HepG2 (cell line): ENCODE data around the gene TMEM74B. TPM values are rescaled to one million over a fixed set of nuclear protein-coding genes. Genes with fewer than 3 reads are reported as not detected.

Source experiments
- CHCHD3 ChIP-seq: sonication (generic); formaldehyde crosslinking; IDR thresholded peaks from 2 replicates; pipeline ENCODE4 v1.8.0; 2022; ENCODE audit warnings: mild to moderate bottlenecking, missing genetic modification reagents, moderate library complexity
- EED ChIP-seq: sonication (generic); formaldehyde crosslinking; IDR thresholded peaks from 2 replicates; pipeline ENCODE4 v1.5.0; 2020; ENCODE audit warnings: mild to moderate bottlenecking, missing genetic modification reagents
- GFI1 ChIP-seq: sonication (generic); formaldehyde crosslinking; IDR thresholded peaks from 2 replicates; pipeline ENCODE4 v1.5.0; 2020; ENCODE audit warnings: missing genetic modification reagents, mild to moderate bottlenecking, borderline replicate concordance
- HHEX ChIP-seq: IDR thresholded peaks from 2 replicates; pipeline ENCODE4 v1.6.1; 2016; ENCODE audit warnings: control low read depth
- KDM3A ChIP-seq: IDR thresholded peaks from 2 replicates; pipeline ENCODE4 v1.6.1; 2018; ENCODE audit warnings: low read depth, missing compliant biosample characterization
- KLF13 ChIP-seq: sonication (generic); formaldehyde crosslinking; IDR thresholded peaks from 2 replicates; pipeline ENCODE4 v1.4.0; 2020; ENCODE audit warnings: mild to moderate bottlenecking, missing genetic modification reagents
- MTF2 ChIP-seq: sonication (generic); formaldehyde crosslinking; IDR thresholded peaks from 2 replicates; pipeline ENCODE4 v1.5.0; 2020; ENCODE audit warnings: missing genetic modification reagents, borderline replicate concordance
- MXI1 ChIP-seq: IDR thresholded peaks from 3 replicates; pipeline ENCODE4 v1.6.1; 2012; ENCODE audit warnings: low read depth, low read length, inconsistent platforms, borderline replicate concordance
- RFXANK ChIP-seq: IDR thresholded peaks from 2 replicates; pipeline ENCODE4 v1.6.1; 2016
- TEAD3 ChIP-seq: optimal IDR thresholded peaks from 2 replicates; pipeline ENCODE3; 2016; ENCODE audit warnings: borderline replicate concordance
- ZBTB38 ChIP-seq: sonication (generic); formaldehyde crosslinking; IDR thresholded peaks from 2 replicates; pipeline ENCODE4 v1.5.1; 2020; ENCODE audit warnings: mild to moderate bottlenecking, missing genetic modification reagents
- ZNF10 ChIP-seq: sonication (generic); formaldehyde crosslinking; IDR thresholded peaks from 2 replicates; pipeline ENCODE4 v1.4.0; 2020; ENCODE audit warnings: mild to moderate bottlenecking, low read depth, missing genetic modification reagents, borderline replicate concordance
- ZNF225 ChIP-seq: sonication (generic); formaldehyde crosslinking; IDR thresholded peaks from 2 replicates; pipeline ENCODE4 v1.4.0; 2020; ENCODE audit warnings: mild to moderate bottlenecking, missing genetic modification reagents
- ZNF333 ChIP-seq: sonication (generic); formaldehyde crosslinking; IDR thresholded peaks from 2 replicates; pipeline ENCODE4 v1.4.0; 2020; ENCODE audit warnings: mild to moderate bottlenecking, missing genetic modification reagents, borderline replicate concordance
- ZNF607 ChIP-seq: sonication (generic); formaldehyde crosslinking; IDR thresholded peaks from 2 replicates; pipeline ENCODE4 v1.5.1; 2020; ENCODE audit warnings: missing genetic modification reagents, mild to moderate bottlenecking, borderline replicate concordance
- polyA plus RNA-seq, 8 experiments: library from polyadenylated mRNA; depleted of rRNA in 3 of 8; stranded (reverse) in 7 of 8; unstranded in 1 of 8; fragments of >200 nt; fragmentation: Illumina TruSeq in 4 of 8; extraction: Trizol in 4 of 8; gene quantifications; 2 replicates each; pipeline versions ENCODE4 v1.2.1 to v1.2.3, GENCODE V29; 2011 to 2016; ENCODE audit warnings: low read depth in 4 of 8, missing spikeins in 1 of 8, mixed read lengths in 1 of 8; ENCODE audit not compliant: insufficient read depth in 1 of 8
- total RNA-seq, 5 experiments: library from RNA; depleted of rRNA; stranded (reverse); fragments of >200 nt; fragmentation: Illumina TruSeq; extraction: Trizol; gene quantifications; 2 replicates each; pipeline ENCODE4 v1.2.3, GENCODE V29; 2016; ENCODE audit warnings: low read depth in 1 of 5
- TF ChIP-seq, protein P1 (sequence below): sonication (generic); formaldehyde crosslinking; IDR thresholded peaks from 2 replicates; pipeline ENCODE4 v1.5.1; 2020; ENCODE audit warnings: mild to moderate bottlenecking, missing genetic modification reagents, moderate library complexity
- TF ChIP-seq, protein P2 (sequence below): sonication (generic); formaldehyde crosslinking; IDR thresholded peaks from 2 replicates; pipeline ENCODE4 v1.8.1; 2023; ENCODE audit warnings: mild to moderate bottlenecking, inconsistent platforms, moderate library complexity, missing genetic modification reagents, borderline replicate concordance
- TF ChIP-seq, protein P3 (sequence below): sonication (generic); formaldehyde crosslinking; IDR thresholded peaks from 2 replicates; pipeline ENCODE4 v1.4.0; 2020; ENCODE audit warnings: low read depth, missing genetic modification reagents

The TMEM74B gene
- total and polyA plus RNA-seq, 2 of the 13 experiments (the other 11 are each of a cell fraction or from before 2014, with no cell fraction given): 4.7 to 18.4 TPM

GRCh38 chr20:1225783-1226654 is 41.2 kb upstream of the TMEM74B start, which contains the start of gene RAD21L1 (continued):
- TF ChIP-seq, protein P1, sequence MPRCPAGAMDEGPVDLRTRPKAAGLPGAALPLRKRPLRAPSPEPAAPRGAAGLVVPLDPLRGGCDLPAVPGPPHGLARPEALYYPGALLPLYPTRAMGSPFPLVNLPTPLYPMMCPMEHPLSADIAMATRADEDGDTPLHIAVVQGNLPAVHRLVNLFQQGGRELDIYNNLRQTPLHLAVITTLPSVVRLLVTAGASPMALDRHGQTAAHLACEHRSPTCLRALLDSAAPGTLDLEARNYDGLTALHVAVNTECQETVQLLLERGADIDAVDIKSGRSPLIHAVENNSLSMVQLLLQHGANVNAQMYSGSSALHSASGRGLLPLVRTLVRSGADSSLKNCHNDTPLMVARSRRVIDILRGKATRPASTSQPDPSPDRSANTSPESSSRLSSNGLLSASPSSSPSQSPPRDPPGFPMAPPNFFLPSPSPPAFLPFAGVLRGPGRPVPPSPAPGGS: peak; percentile 51
- no peak for TF ChIP-seq HHEX
- no peak; the same call in 2 of the 3 replicates for TF ChIP-seq MXI1
- TF ChIP-seq ZNF10 (CRISPR knock-in tag): peak; percentile 95; the same call in 1 of the 2 replicates
- TF ChIP-seq, protein P2, sequence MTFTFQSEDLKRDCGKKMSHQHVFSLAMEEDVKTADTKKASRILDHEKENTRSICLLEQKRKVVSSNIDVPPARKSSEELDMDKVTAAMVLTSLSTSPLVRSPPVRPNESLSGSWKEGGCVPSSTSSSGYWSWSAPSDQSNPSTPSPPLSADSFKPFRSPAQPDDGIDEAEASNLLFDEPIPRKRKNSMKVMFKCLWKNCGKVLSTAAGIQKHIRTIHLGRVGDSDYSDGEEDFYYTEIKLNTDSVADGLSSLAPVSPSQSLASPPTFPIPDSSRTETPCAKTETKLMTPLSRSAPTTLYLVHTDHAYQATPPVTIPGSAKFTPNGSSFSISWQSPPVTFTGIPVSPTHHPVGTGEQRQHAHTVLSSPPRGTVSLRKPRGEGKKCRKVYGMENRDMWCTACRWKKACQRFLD: peak; percentile 65; the same call in 1 of the 2 replicates
- TF ChIP-seq ZBTB38: no peak
- peak; percentile 75; the same call in 1 of the 2 replicates for TF ChIP-seq ZNF225 (CRISPR knock-in tag)
- no peak; the same call in 1 of the 2 replicates for TF ChIP-seq GFI1 (CRISPR knock-in tag)
- peak; percentile 42 for TF ChIP-seq TEAD3 (CRISPR knock-in tag)
- TF ChIP-seq ZNF607 (CRISPR knock-in tag): peak; percentile 48; the same call in 1 of the 2 replicates
- peak; percentile 87; the same call in 1 of the 2 replicates for TF ChIP-seq MTF2
- peak; percentile 74; the same call in 1 of the 2 replicates for TF ChIP-seq ZNF333 (CRISPR knock-in tag)
- TF ChIP-seq, protein P3, sequence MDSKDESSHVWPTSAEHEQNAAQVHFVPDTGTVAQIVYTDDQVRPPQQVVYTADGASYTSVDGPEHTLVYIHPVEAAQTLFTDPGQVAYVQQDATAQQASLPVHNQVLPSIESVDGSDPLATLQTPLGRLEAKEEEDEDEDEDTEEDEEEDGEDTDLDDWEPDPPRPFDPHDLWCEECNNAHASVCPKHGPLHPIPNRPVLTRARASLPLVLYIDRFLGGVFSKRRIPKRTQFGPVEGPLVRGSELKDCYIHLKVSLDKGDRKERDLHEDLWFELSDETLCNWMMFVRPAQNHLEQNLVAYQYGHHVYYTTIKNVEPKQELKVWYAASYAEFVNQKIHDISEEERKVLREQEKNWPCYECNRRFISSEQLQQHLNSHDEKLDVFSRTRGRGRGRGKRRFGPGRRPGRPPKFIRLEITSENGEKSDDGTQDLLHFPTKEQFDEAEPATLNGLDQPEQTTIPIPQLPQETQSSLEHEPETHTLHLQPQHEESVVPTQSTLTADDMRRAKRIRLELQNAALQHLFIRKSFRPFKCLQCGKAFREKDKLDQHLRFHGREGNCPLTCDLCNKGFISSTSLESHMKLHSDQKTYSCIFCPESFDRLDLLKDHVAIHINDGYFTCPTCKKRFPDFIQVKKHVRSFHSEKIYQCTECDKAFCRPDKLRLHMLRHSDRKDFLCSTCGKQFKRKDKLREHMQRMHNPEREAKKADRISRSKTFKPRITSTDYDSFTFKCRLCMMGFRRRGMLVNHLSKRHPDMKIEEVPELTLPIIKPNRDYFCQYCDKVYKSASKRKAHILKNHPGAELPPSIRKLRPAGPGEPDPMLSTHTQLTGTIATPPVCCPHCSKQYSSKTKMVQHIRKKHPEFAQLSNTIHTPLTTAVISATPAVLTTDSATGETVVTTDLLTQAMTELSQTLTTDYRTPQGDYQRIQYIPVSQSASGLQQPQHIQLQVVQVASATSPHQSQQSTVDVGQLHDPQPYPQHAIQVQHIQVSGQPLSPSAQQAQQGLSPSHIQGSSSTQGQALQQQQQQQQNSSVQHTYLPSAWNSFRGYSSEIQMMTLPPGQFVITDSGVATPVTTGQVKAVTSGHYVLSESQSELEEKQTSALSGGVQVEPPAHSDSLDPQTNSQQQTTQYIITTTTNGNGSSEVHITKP (CRISPR knock-in tag): no peak
- TF ChIP-seq EED: peak; percentile 21
- no peak for TF ChIP-seq RFXANK (CRISPR knock-in tag)
- TF ChIP-seq KLF13 (CRISPR knock-in tag): peak; percentile 37; the same call in 1 of the 2 replicates
- 0 out of 2 replicates have a peak, but pooled peaks have one; percentile 29 for TF ChIP-seq CHCHD3
- 0 out of 2 replicates have a peak, but pooled peaks have one; percentile 25 for TF ChIP-seq KDM3A (CRISPR knock-in tag)
